ENCODE data around the gene MFF. TPM values are rescaled to one million over a fixed set of nuclear protein-coding genes. Genes with fewer than 3 reads are reported as not detected.
A peak's percentile ranks its signal among the peaks of the same experiment; 100 is the strongest.

MFF gene
- total RNA-seq, 1 experiment from 2014 or later: 68.2 TPM

- intact Hi-C loops (cut with micrococcal nuclease): no loop called here
- Histone ChIP-seq H3K27ac (ENCODE audit: low read depth, low read length) (no peak overlapping the region), H3K4me2 (ENCODE audit: low read length) (no peak overlapping the region), H3K36me3 (ENCODE audit: control insufficient read depth in 1 of 2, insufficient read depth in 2 of 2, low read length in 2 of 2) (no peaks in the 10 kb centered on the region), H3K4me1 (ENCODE audit: control insufficient read depth in 1 of 2, insufficient read depth in 2 of 2, low read length in 2 of 2) (peaks cover 0 to 2% of the 10 kb centered on the region in 2 experiments; a peak in 1 of 4 replicates), H4K20me1 (ENCODE audit: insufficient read depth) (no peaks in the 10 kb centered on the region), H3K9me2 (ENCODE audit: insufficient read depth) (no peaks in the 10 kb centered on the region), H3K9me3 (ENCODE audit: control insufficient read depth in 1 of 2, insufficient read depth in 1 of 2, low read depth in 1 of 2, low read length in 2 of 2) (no peaks in the 10 kb centered on the region), H3K9ac (ENCODE audit: low read length) (no peak overlapping the region), H3K4me3 (replicated peaks in 1 of 2; ENCODE audit: low read depth in 1 of 2, low read length in 2 of 2) (no peak overlapping the region), H3K79me2 (ENCODE audit: insufficient read depth, low read length) (no peaks in the 10 kb centered on the region), H3K27me3 (ENCODE audit: insufficient read depth, low read length) (no peaks in the 10 kb centered on the region), H2AFZ (ENCODE audit: low read depth, low read length, poor library complexity, severe bottlenecking) (peak overlapping the region; percentile 39)
- no peak for TF ChIP-seq JUND (IDR thresholded peaks at IDR 0.05)
- TF ChIP-seq CBX3 (IDR thresholded peaks at IDR 0.05; ENCODE audit: low read depth): no peak
- TF ChIP-seq, protein P1, sequence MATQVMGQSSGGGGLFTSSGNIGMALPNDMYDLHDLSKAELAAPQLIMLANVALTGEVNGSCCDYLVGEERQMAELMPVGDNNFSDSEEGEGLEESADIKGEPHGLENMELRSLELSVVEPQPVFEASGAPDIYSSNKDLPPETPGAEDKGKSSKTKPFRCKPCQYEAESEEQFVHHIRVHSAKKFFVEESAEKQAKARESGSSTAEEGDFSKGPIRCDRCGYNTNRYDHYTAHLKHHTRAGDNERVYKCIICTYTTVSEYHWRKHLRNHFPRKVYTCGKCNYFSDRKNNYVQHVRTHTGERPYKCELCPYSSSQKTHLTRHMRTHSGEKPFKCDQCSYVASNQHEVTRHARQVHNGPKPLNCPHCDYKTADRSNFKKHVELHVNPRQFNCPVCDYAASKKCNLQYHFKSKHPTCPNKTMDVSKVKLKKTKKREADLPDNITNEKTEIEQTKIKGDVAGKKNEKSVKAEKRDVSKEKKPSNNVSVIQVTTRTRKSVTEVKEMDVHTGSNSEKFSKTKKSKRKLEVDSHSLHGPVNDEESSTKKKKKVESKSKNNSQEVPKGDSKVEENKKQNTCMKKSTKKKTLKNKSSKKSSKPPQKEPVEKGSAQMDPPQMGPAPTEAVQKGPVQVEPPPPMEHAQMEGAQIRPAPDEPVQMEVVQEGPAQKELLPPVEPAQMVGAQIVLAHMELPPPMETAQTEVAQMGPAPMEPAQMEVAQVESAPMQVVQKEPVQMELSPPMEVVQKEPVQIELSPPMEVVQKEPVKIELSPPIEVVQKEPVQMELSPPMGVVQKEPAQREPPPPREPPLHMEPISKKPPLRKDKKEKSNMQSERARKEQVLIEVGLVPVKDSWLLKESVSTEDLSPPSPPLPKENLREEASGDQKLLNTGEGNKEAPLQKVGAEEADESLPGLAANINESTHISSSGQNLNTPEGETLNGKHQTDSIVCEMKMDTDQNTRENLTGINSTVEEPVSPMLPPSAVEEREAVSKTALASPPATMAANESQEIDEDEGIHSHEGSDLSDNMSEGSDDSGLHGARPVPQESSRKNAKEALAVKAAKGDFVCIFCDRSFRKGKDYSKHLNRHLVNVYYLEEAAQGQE (IDR thresholded peaks at IDR 0.05; ENCODE audit: low read depth): no peak
- TF ChIP-seq, protein P2, sequence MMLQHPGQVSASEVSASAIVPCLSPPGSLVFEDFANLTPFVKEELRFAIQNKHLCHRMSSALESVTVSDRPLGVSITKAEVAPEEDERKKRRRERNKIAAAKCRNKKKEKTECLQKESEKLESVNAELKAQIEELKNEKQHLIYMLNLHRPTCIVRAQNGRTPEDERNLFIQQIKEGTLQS (IDR thresholded peaks at IDR 0.05): no peak
- no peak for TF ChIP-seq SP1 (IDR thresholded peaks at IDR 0.05; ENCODE audit: low read depth)
- TF ChIP-seq ZNF274 (IDR thresholded peaks at IDR 0.05; ENCODE audit: low read depth, low read length): no peak
- no peak for TF ChIP-seq ELF1 (IDR thresholded peaks at IDR 0.05; ENCODE audit: borderline replicate concordance, low read depth)
- TF ChIP-seq POLR2AphosphoS5 (IDR thresholded peaks at IDR 0.05; ENCODE audit: low read depth, low read length): no peak
- TF ChIP-seq EZH2 (IDR thresholded peaks at IDR 0.05): no peak
- TF ChIP-seq, protein P3, sequence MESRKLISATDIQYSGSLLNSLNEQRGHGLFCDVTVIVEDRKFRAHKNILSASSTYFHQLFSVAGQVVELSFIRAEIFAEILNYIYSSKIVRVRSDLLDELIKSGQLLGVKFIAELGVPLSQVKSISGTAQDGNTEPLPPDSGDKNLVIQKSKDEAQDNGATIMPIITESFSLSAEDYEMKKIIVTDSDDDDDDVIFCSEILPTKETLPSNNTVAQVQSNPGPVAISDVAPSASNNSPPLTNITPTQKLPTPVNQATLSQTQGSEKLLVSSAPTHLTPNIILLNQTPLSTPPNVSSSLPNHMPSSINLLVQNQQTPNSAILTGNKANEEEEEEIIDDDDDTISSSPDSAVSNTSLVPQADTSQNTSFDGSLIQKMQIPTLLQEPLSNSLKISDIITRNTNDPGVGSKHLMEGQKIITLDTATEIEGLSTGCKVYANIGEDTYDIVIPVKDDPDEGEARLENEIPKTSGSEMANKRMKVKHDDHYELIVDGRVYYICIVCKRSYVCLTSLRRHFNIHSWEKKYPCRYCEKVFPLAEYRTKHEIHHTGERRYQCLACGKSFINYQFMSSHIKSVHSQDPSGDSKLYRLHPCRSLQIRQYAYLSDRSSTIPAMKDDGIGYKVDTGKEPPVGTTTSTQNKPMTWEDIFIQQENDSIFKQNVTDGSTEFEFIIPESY (IDR thresholded peaks at IDR 0.05; ENCODE audit: extremely low read depth, insufficient replicate concordance, low read length): no peak
- no peak for TF ChIP-seq POLR2A (IDR thresholded peaks at IDR 0.05; ENCODE audit: borderline replicate concordance, extremely low read depth, insufficient read depth, insufficient read length)
- TF ChIP-seq EGR1 (IDR thresholded peaks at IDR 0.05; ENCODE audit: low read depth): no peak
- ChIA-PET RAD21 (ENCODE audit: low non-redundant PET in 1 of 2, low total read pairs in 2 of 2, uncharacterized antibody in 2 of 2, unreplicated experiment in 2 of 2) (no interaction called here), CTCF (no interaction called here), POLR2A (no interaction called here)
- ATAC-seq (no peak), DNase-seq (ENCODE audit: low read depth, low spot score) (no peak)
- no TSS peak for BruUV-seq (replicated peaks)
These were observed 72.5 kb downstream of the MFF start for GRCh38 chr2:227397562-227397961.

Data from HCT116 (cell line).